Measurements from ENCODE around the gene RUNX1.

- TF ChIP-seq CTCF (conservative IDR thresholded peaks at IDR 0.05) (no peak), ZFX (IDR thresholded peaks at IDR 0.05) (no peak)
Observed at GRCh38 chr21:34818662-34819158, 230.4 kb downstream of the RUNX1 start.

All from C4-2B (cell line).